GM06990 (cell line): ENCODE measurements around the gene ARHGAP4.
A peak's percentile ranks its signal among the peaks of the same experiment; 100 is the strongest.

Experiments used
- DNase-seq: peaks from one replicate; pipeline ENCODE4 v3.0.0-alpha.2; 2011; ENCODE audit not compliant: insufficient read length; ENCODE audit errors: extremely low read depth
- H3K27me3 ChIP-seq: replicated peaks from 2 replicates; pipeline ENCODE4 v1.6.0; 2011; ENCODE audit warnings: low read length; ENCODE audit not compliant: control insufficient read depth, insufficient read depth
- H3K36me3 ChIP-seq: 2 replicates; pipeline ENCODE4 v1.5.1; 2011; ENCODE audit warnings: low read length; ENCODE audit not compliant: control insufficient read depth, insufficient read depth
- H3K4me3 ChIP-seq: replicated peaks from 2 replicates; pipeline ENCODE4 v1.5.1; 2011; ENCODE audit warnings: low read depth, mild to moderate bottlenecking, control low read depth, low read length
- TF ChIP-seq, protein P1 (sequence below): IDR thresholded peaks from 2 replicates; pipeline ENCODE4 v1.5.1; 2011; ENCODE audit warnings: low read length, control low read depth, mild to moderate bottlenecking, inconsistent platforms; ENCODE audit not compliant: insufficient read depth, poor library complexity, severe bottlenecking

ARHGAP4 gene

DNA sequence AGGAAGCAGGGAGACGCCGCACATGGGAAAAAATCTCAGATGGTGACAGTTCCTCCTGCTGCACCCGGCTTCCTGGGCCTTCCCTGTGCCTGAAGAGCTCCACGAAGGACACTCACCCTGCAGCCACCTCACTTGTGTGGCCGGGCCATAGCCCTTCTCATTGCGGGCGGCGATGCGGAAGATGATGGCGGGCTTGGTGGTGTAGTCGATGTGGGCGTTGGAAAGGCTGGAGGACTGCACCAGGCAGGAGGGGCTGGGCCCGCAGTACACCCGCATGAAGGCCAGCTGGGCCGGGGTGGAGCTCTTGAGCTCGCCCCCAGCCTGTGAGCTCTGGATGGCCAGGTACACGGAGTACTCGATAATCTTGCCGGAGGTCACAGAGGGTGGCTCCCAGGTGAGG lies 24.1 kb upstream of the ARHGAP4 start:
- Histone ChIP-seq H3K36me3 (peaks cover 29% of the 10 kb centered on the region), H3K4me3 (no peak overlapping the region), H3K27me3 (no peaks in the 10 kb centered on the region)
- TF ChIP-seq, protein P1, sequence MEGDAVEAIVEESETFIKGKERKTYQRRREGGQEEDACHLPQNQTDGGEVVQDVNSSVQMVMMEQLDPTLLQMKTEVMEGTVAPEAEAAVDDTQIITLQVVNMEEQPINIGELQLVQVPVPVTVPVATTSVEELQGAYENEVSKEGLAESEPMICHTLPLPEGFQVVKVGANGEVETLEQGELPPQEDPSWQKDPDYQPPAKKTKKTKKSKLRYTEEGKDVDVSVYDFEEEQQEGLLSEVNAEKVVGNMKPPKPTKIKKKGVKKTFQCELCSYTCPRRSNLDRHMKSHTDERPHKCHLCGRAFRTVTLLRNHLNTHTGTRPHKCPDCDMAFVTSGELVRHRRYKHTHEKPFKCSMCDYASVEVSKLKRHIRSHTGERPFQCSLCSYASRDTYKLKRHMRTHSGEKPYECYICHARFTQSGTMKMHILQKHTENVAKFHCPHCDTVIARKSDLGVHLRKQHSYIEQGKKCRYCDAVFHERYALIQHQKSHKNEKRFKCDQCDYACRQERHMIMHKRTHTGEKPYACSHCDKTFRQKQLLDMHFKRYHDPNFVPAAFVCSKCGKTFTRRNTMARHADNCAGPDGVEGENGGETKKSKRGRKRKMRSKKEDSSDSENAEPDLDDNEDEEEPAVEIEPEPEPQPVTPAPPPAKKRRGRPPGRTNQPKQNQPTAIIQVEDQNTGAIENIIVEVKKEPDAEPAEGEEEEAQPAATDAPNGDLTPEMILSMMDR: no peak
- DNase-seq: no peak

DNA sequence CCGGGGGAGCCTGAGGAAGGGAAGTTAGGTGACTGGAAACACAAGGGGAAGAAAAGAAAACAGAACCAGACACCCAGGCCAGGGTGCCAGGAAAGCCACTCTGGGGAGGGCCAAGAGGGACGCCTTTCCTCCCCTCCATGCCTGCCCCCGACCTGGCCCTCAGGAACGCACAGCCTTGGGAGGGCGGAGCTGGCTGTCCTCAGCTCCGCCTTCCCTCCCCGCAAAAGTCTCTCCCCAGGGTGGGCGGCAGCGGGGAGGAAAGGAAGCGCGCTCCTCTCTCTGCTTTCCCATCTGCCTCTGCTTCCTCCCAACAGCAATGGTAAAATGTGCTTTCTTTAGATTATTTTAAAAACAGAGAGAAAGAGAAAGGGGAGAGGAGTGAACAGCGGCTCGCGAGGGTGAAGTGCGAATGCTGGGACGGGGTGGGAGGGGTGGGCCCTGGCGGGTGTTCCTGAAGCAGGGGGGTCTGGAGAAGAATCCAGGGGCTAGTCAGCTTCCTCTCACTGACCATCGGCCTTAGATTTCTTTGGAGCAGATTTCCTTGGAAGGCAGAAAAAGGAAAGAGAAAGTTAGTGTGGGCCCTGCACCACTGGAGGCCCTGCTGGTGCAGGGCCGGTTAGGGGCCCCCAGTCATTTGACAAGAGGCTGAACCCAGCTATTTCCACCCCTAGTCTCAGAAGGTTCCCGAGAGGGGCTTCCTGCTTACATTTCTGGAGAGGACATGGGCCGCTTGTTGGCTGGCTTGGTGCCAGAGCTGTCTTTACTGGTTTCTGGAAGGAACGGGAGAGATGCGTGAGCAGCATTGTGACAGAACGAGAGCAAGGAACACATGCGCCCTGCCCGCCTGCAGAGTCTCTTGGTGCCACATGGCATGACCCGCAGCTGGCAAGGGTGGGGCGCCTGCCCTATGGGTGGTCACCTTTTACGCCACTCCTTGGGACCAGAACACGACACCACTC lies 23.1 kb upstream of the ARHGAP4 start:
- no peak for DNase-seq
- Histone ChIP-seq H3K27me3 (no peaks in the 10 kb centered on the region), H3K4me3 (no peak overlapping the region), H3K36me3 (peaks cover 26% of the 10 kb centered on the region)
- TF ChIP-seq, protein P1: no peak

DNA sequence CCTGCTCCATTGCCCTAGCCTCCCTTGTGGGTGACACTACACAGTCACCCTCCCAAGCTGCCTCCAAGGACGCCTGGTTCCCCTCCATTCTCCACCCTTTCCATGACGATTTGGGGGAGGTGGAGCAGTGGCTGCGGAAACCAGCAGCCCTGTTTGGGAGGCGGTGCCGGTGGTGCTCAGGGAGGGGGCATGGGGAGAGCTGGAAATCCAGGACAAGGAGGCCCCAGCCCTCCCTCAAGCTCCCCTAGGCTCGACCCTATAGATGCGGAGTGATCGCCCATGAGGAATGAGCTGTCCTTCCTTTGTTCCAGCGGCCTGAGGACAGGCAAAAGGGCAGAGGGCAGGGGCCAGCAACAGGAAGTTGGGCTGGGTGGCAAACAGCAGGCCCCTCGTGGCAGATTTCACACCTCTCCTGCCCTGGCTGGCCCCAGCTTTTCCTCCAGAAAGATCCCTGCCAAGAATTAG lies 22.0 kb upstream of the ARHGAP4 start:
- TF ChIP-seq, protein P1: no peak
- H3K4me3 ChIP-seq: no peak overlapping the region
- H3K27me3 ChIP-seq: no peaks in the 10 kb centered on the region
- DNase-seq: no peak
- peaks cover 23% of the 10 kb centered on the region for H3K36me3 ChIP-seq

DNA sequence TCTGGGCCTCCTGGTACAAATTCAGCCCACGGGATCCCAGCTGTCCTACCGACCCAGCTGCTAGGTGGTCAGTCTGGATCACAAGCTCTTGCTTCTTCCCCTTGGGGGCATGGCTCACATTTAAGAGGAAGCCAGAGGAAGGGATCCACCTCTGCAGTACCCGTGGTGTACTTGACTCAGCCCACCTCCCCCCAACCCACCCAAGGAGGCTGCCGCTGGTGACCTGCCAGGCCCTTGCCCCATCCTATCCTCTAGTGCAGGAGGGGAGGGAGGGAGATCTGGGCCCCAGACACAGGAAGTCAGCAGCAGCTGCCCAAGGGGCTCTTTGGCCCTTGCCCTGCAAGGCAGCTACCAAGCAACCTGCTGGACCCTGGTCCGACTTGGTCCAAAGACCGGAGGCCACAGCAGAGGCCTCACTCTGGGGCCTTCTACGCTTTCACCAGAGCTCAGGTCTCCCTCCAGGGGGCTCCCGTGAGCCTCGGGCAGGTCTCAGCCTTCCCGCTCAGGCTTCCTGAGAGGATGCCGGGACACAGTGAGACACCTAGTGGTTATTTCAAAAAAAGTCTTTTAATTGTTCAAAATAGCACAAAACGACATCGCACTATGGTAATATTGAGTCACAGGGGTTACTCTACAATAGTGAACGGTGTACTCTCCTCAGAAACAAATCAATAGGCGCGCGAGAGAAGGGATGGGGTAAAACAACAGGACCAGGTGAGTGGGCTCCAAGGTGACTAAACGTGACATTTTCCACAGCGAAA lies 21.1 kb upstream of the ARHGAP4 start:
- no peaks in the 10 kb centered on the region for H3K27me3 ChIP-seq
- H3K4me3 ChIP-seq: no peak overlapping the region
- H3K36me3 ChIP-seq: peaks cover 19% of the 10 kb centered on the region
- TF ChIP-seq, protein P1: peak; percentile 94
- DNase-seq: peak; percentile 72

DNA sequence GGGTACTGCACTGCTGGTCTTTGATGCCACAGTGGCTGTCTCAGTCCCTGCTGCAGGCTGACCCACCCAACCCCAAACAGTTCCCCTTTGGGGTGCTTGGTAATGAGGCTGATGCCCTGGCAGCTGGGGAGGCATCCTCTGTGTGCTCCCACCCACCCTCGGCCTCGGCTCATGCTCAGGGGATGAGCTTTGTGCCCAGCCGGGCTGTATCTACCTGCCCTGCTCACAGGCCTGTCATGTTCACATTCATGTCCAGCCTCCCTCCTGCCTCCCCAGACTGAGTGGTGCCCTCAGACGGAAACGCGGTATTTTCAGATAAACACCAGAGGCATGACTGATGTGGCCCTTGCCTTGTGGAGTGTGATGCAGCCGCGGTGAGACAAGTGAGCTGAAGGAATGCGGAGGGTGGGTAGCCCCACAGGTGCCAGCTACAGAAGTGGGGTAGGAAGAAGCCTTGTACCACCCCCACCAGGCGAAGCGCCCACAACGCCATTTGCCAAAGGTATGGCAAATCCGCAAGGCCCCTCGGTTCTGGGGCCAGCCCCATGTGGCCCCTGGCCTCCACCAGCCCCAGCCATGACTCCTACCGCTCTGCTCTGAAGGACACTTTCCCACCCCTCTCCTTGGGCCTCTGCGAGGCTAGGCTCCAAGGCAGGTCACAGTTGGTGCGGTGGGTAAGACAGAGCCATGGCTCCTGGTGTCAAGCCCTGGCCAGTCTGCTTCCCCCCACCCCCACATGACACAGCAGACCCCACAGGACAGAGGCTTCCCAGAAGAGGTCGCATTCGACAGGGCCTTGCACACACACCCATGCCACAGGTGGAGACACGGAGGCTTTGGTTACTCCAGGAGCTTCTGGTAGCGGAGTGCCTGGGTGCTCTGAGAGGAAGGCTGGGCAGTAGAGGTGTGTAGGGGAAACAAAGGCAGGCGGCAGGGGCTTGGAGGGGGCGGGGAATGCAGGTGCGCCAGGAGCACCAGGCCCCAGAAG lies 20.2 kb upstream of the ARHGAP4 start:
- no peak for DNase-seq
- TF ChIP-seq, protein P1: no peak
- Histone ChIP-seq H3K27me3 (no peaks in the 10 kb centered on the region), H3K36me3 (peaks cover 13% of the 10 kb centered on the region), H3K4me3 (no peak overlapping the region)
